Chondrocyte (in vitro differentiated cells): ENCODE data around the gene RNF180. TPM values are rescaled to one million over a fixed set of nuclear protein-coding genes. Genes with fewer than 3 reads are reported as not detected.

Source experiments
- DNase-seq: peaks from one replicate; pipeline ENCODE4 v3.0.0; 2021; ENCODE audit warnings: mixed read lengths, low spot score
- H3K27ac Mint-ChIP-seq: one replicate; pipeline ENCODE4 v1.8.0; 2021; ENCODE audit warnings: mild to moderate bottlenecking, moderate library complexity, mixed read lengths; ENCODE audit not compliant: unreplicated experiment
- H3K27me3 Mint-ChIP-seq: 2 replicates; pipeline ENCODE4 v1.8.0; 2021; ENCODE audit warnings: low read depth, mixed read lengths
- H3K36me3 Mint-ChIP-seq: 2 replicates; pipeline ENCODE4 v1.8.0; 2021; ENCODE audit warnings: low read depth, mixed read lengths
- H3K4me1 Mint-ChIP-seq: 2 replicates; pipeline ENCODE4 v1.8.0; 2021; ENCODE audit warnings: low read depth, mild to moderate bottlenecking, mixed read lengths
- H3K4me3 Mint-ChIP-seq: one replicate; pipeline ENCODE4 v1.8.0; 2021; ENCODE audit warnings: mild to moderate bottlenecking, moderate library complexity, mixed read lengths; ENCODE audit not compliant: unreplicated experiment
- H3K9me3 Mint-ChIP-seq: 2 replicates; pipeline ENCODE4 v1.8.0; 2021; ENCODE audit warnings: low read depth, mixed read lengths
- CTCF ChIP-seq: fragments of 200-600 bp; sonication (generic); IDR thresholded peaks from 2 replicates; pipeline ENCODE4 v1.5.0; 2021; ENCODE audit warnings: antibody characterized with exemption, mild to moderate bottlenecking, moderate library complexity
- total RNA-seq: library from RNA; stranded (reverse); gene quantifications from 3 replicates; pipeline ENCODE4 v1.2.1, GENCODE V29; 2021

The RNF180 gene
- total RNA-seq, 1 donor from 2014 or later = 5.8 TPM

GRCh38 chr5:64163746-64164145 is 1.9 kb upstream of the RNF180 start:
- Mint-ChIP-seq H3K9me3 (no peaks in the 10 kb centered on the region), H3K4me1 (peaks cover 11% of the 10 kb centered on the region), H3K4me3 (no peak overlapping the region), H3K27ac (no peak overlapping the region), H3K36me3 (no peaks in the 10 kb centered on the region), H3K27me3 (peaks cover 31% of the 10 kb centered on the region)
- TF ChIP-seq CTCF = no peak
- no peak for DNase-seq

- peaks cover 31% of the 10 kb centered on the region for H3K27me3 Mint-ChIP-seq
- DNase-seq = no peak
- no peak for TF ChIP-seq CTCF
- no peaks in the 10 kb centered on the region for H3K9me3 Mint-ChIP-seq
- no peaks in the 10 kb centered on the region for H3K36me3 Mint-ChIP-seq
- H3K4me3 Mint-ChIP-seq = no peak overlapping the region
- H3K4me1 Mint-ChIP-seq = peaks cover 11% of the 10 kb centered on the region
- no peak overlapping the region for H3K27ac Mint-ChIP-seq
Observed at GRCh38 chr5:64164166-64164565, 1.5 kb upstream of the RNF180 start.

- H3K4me3 Mint-ChIP-seq = peak overlapping the region; percentile 76
- no peaks in the 10 kb centered on the region for H3K9me3 Mint-ChIP-seq
- no peaks in the 10 kb centered on the region for H3K36me3 Mint-ChIP-seq
- no peak for TF ChIP-seq CTCF
- DNase-seq = no peak
- peak overlapping the region; percentile 33 for H3K27ac Mint-ChIP-seq
- H3K4me1 Mint-ChIP-seq = peaks cover 11% of the 10 kb centered on the region
- peaks cover 29% of the 10 kb centered on the region for H3K27me3 Mint-ChIP-seq
Observed at GRCh38 chr5:64165160-64165499, 513 bp upstream of the RNF180 start.

- Mint-ChIP-seq H3K4me1 (peaks cover 11% of the 10 kb centered on the region), H3K9me3 (no peaks in the 10 kb centered on the region), H3K36me3 (no peaks in the 10 kb centered on the region), H3K27ac (peak overlapping the region; percentile 15), H3K4me3 (peak overlapping the region; percentile 83), H3K27me3 (peaks cover 28% of the 10 kb centered on the region)
- DNase-seq = no peak
- TF ChIP-seq CTCF = no peak
Observed at GRCh38 chr5:64166201-64166959, 737 bp downstream of the RNF180 start.

GRCh38 chr5:64176301-64176700 is 10.7 kb downstream of the RNF180 start:
- no peak for TF ChIP-seq CTCF
- no peaks in the 10 kb centered on the region for H3K27me3 Mint-ChIP-seq
- H3K4me1 Mint-ChIP-seq = peaks cover 3% of the 10 kb centered on the region
- H3K9me3 Mint-ChIP-seq = peaks cover 9% of the 10 kb centered on the region
- H3K4me3 Mint-ChIP-seq = no peak overlapping the region
- peaks cover 1% of the 10 kb centered on the region for H3K36me3 Mint-ChIP-seq
- H3K27ac Mint-ChIP-seq = no peak overlapping the region
- DNase-seq = no peak
